ENCODE results near the gene HECW1. TPM values are rescaled to one million over a fixed set of nuclear protein-coding genes. Genes with fewer than 3 reads are reported as not detected.
"Not testable (repeated sequence)": the region's sequence is repeated elsewhere in the genome, so short reads cannot be mapped to it uniquely, and the experiment has no call there.

HECW1 gene
- total RNA-seq = 2.6 TPM
- long read RNA-seq = 0 reads

GRCh38 chr7:43112459-43112940 lies at the start of gene HECW1:
Gene HECW1 (plus strand): TSS chr7:43112647. CDS start chr7:43243906, 131,259 bp downstream.
- DNase-seq (ENCODE audit: low spot score) = no peak

GRCh38 chr7:43071604-43072003 lies 40.8 kb upstream of the HECW1 start:
- DNase-seq (ENCODE audit: low spot score) = no peak

- DNase-seq (ENCODE audit: low spot score) = no peak
Measured at GRCh38 chr7:43072530-43072929, 39.9 kb upstream of the HECW1 start.

GRCh38 chr7:43073811-43074210 lies 38.6 kb upstream of the HECW1 start:
- DNase-seq (ENCODE audit: low spot score) = not testable (repeated sequence)

- DNase-seq (ENCODE audit: low spot score) = no peak
Measured at GRCh38 chr7:43076189-43076605, 36.2 kb upstream of the HECW1 start.

GRCh38 chr7:43076606-43077005 lies 35.8 kb upstream of the HECW1 start:
- DNase-seq (ENCODE audit: low spot score) = no peak

GRCh38 chr7:43077285-43077684 lies 35.2 kb upstream of the HECW1 start:
- no peak for DNase-seq (ENCODE audit: low spot score)

GRCh38 chr7:43077732-43078391 lies 34.6 kb upstream of the HECW1 start:
- no peak for DNase-seq (ENCODE audit: low spot score)

- no peak for DNase-seq (ENCODE audit: low spot score)
Measured at GRCh38 chr7:43078794-43079193, 33.7 kb upstream of the HECW1 start.

- DNase-seq (ENCODE audit: low spot score) = no peak
Measured at GRCh38 chr7:43081603-43082002, 30.8 kb upstream of the HECW1 start.

- DNase-seq (ENCODE audit: low spot score) = no peak
Measured at GRCh38 chr7:43083106-43083505, 29.3 kb upstream of the HECW1 start.

- no peak for DNase-seq (ENCODE audit: low spot score)
Measured at GRCh38 chr7:43085017-43085416, 27.4 kb upstream of the HECW1 start.

GRCh38 chr7:43085992-43086391 lies 26.5 kb upstream of the HECW1 start:
- DNase-seq (ENCODE audit: low spot score) = no peak

GRCh38 chr7:43092819-43093218 lies 19.6 kb upstream of the HECW1 start:
- no peak for DNase-seq (ENCODE audit: low spot score)

- no peak for DNase-seq (ENCODE audit: low spot score)
Measured at GRCh38 chr7:43096875-43097274, 15.6 kb upstream of the HECW1 start.

GRCh38 chr7:43099750-43100149 lies 12.7 kb upstream of the HECW1 start:
- DNase-seq (ENCODE audit: low spot score) = no peak

- no peak for DNase-seq (ENCODE audit: low spot score)
Measured at GRCh38 chr7:43104874-43105520, 7.5 kb upstream of the HECW1 start.

- DNase-seq (ENCODE audit: low spot score) = no peak
Measured at GRCh38 chr7:43105521-43106120, 6.8 kb upstream of the HECW1 start.

GRCh38 chr7:43108255-43109011 lies 4.0 kb upstream of the HECW1 start:
- DNase-seq (ENCODE audit: low spot score) = no peak

GRCh38 chr7:43110791-43111535 lies 1.5 kb upstream of the HECW1 start:
- DNase-seq (ENCODE audit: low spot score) = no peak
